ENCODE data around the gene DEPDC7. TPM values are rescaled to one million over a fixed set of nuclear protein-coding genes. Genes with fewer than 3 reads are reported as not detected.

The DEPDC7 gene
- total and polyA plus RNA-seq, 2 of the 8 experiments (the other 6 are each of a cell fraction or from before 2014, with no cell fraction given): 3.1 to 7.6 TPM

DNA sequence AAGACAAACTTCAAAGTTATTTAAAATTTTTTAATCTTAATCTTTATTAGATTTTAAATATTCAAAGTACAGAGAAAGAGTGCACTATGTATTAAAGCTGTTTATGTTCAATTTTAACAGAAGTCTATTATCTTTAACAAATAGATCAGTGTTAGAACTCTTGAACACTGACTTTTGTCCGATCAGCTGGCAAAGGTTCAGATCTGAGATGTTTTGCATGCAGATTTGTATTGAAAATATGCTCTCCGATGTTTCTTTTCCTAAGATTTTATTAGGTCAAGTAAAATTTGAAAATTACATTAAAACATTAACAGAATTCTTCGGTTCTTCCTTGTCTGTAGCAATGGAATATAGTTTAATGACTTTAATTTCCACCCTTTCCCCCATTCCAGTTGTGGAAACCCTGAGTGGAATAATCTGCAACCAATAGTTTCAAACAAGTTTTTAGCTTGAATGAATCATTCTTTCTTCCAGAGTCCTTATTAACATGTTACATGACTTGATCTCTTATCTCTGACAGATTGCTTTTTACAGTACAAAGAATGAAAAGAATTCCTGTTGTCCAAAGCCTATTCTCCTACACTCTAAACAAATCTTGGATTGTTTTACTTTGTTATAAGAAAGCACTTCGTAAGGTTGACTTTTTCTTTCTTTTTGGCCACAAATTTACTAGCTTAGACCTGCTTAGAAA is 12.3 kb downstream of the DEPDC7 start (continued):
- no peak for TF ChIP-seq ATF2 (IDR thresholded peaks at IDR 0.05; ENCODE audit: low read length)
- TF ChIP-seq RFX5 (IDR thresholded peaks at IDR 0.05; ENCODE audit: borderline replicate concordance, low read depth, low read length): no peak

Measured in H1 (cell line).